GM12864 (cell line): Measurements from ENCODE around the gene CATSPERD.

ENCODE experiments used
- DNase-seq: peaks from one replicate; pipeline ENCODE4 v3.0.0-alpha.2; 2011; ENCODE audit warnings: low read depth
- H3K4me3 ChIP-seq: 2 replicates; pipeline ENCODE4 v1.5.1; 2011; ENCODE audit warnings: mild to moderate bottlenecking, low read depth, low read length, control low read depth
- CTCF ChIP-seq: IDR thresholded peaks from 2 replicates; pipeline ENCODE4 v1.5.1; 2011; ENCODE audit warnings: low read depth, mild to moderate bottlenecking, moderate library complexity, low read length, control low read depth, inconsistent platforms; ENCODE audit errors: missing control alignments

Gene CATSPERD

DNA sequence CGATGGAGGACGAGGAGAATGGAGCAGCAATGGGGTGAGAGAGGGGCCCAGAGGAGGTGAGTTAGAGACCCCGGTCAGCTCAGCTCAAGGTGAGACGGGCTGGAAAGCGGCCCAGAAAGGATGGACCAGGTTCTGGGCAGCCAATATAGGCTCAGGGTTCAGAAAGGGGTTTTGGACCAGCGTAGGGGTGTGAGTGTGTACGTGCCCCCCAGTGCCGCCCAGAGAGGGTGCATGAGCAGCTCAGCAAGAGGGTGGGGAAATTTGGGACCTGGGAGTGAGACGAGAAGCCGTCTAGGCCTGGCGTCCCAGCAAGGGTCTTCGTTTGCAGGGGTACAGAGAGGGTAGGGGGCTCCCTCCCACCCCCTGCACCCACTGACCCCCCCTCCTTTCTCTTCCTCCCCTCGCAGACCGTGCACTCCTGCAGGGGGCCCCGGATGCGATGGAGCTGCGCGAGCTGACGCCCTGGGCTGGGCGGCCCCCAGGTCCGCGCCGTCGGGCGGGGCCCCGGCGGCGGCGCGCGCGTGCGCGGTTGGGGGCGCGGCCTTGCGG lies 107.0 kb downstream of the CATSPERD start:
- DNase-seq: no peak
- peak overlapping the region; percentile 66 for H3K4me3 ChIP-seq
- no peak for TF ChIP-seq CTCF

- TF ChIP-seq CTCF: no peak
- peak overlapping the region; percentile 66 for H3K4me3 ChIP-seq
- DNase-seq: peak; percentile 69
Observed at GRCh38 chr19:5827891-5828660, 107.6 kb downstream of the CATSPERD start.
